Measurements from ENCODE around the gene NODAL. TPM values are rescaled to one million over a fixed set of nuclear protein-coding genes. Genes with fewer than 3 reads are reported as not detected.

NODAL gene
- total RNA-seq, 2 experiments from 2014 or later: not detected

- no peaks in the 10 kb centered on the region for H3K27me3 ChIP-seq (ENCODE audit: control insufficient read depth in 1 of 2, insufficient read depth in 2 of 2, low read length in 2 of 2)
- Mint-ChIP-seq H3K27me3 (no peaks in the 10 kb centered on the region), H3K9me3 (no peaks in the 10 kb centered on the region), H3K36me3 (ENCODE audit: low read depth) (peaks cover 42% of the 10 kb centered on the region), H3K27ac (peak overlapping the region; percentile 86), H3K4me1 (ENCODE audit: low read depth) (peaks cover 55% of the 10 kb centered on the region), H3K4me3 (peak overlapping the region; percentile 96)
- H3K36me3 ChIP-seq (ENCODE audit: insufficient read depth, low read length): peaks cover 2% of the 10 kb centered on the region
- DNase-seq (no peak), ATAC-seq (ENCODE audit: poor library complexity) (no peak)
- H3K27ac ChIP-seq (ENCODE audit: low read depth in 1 of 2, low read length in 2 of 2): peak overlapping the region; percentile 52 to 74
- CTCF ChIA-PET: interaction anchor here (1.0 to 2.3 kb wide), 8 partner anchors 9 to 258 kb away, joined by 4 to 10 read pairs (median 6); partner anchors contain the start of genes SAR1A and TYSND1
- intact Hi-C loops (cut with DNase I, micrococcal nuclease): loop anchor here in 1 of 2 experiments (2.0 to 5.0 kb wide), 5 partner anchors 74 to 1087 kb away; partner anchors contain the start of genes PALD1, SAR1A and TYSND1
- peak overlapping the region; percentile 87 for H3K4me3 ChIP-seq (ENCODE audit: low read length)
- no peaks in the 10 kb centered on the region for H3K9me3 ChIP-seq (ENCODE audit: control insufficient read depth in 1 of 2, insufficient read depth in 1 of 2, low read length in 2 of 2)
- H3K4me1 ChIP-seq (ENCODE audit: insufficient read depth, low read length): peaks cover 35% of the 10 kb centered on the region
- POLR2A ChIA-PET: interaction anchor here (1.1 to 3.4 kb wide), 21 partner anchors 9 to 312 kb away, joined by 3 to 30 read pairs (median 5); partner anchors contain the start of genes PPA1, SAR1A and TYSND1
- TF ChIP-seq, protein P1, sequence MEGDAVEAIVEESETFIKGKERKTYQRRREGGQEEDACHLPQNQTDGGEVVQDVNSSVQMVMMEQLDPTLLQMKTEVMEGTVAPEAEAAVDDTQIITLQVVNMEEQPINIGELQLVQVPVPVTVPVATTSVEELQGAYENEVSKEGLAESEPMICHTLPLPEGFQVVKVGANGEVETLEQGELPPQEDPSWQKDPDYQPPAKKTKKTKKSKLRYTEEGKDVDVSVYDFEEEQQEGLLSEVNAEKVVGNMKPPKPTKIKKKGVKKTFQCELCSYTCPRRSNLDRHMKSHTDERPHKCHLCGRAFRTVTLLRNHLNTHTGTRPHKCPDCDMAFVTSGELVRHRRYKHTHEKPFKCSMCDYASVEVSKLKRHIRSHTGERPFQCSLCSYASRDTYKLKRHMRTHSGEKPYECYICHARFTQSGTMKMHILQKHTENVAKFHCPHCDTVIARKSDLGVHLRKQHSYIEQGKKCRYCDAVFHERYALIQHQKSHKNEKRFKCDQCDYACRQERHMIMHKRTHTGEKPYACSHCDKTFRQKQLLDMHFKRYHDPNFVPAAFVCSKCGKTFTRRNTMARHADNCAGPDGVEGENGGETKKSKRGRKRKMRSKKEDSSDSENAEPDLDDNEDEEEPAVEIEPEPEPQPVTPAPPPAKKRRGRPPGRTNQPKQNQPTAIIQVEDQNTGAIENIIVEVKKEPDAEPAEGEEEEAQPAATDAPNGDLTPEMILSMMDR (IDR thresholded peaks at IDR 0.05): no peak
Measured at GRCh38 chr10:70404787-70405036, 36.8 kb downstream of the NODAL start.

GRCh38 chr10:70404036-70404786 is 37.3 kb downstream of the NODAL start, which contains the start of gene EIF4EBP2:
Gene EIF4EBP2 (plus strand): TSS chr10:70404145. CDS start chr10:70404402, 257 bp downstream.
- no peaks in the 10 kb centered on the region for H3K27me3 ChIP-seq (ENCODE audit: control insufficient read depth in 1 of 2, insufficient read depth in 2 of 2, low read length in 2 of 2)
- peaks cover 35% of the 10 kb centered on the region for H3K4me1 ChIP-seq (ENCODE audit: insufficient read depth, low read length)
- Mint-ChIP-seq H3K27me3 (no peaks in the 10 kb centered on the region), H3K9me3 (no peaks in the 10 kb centered on the region), H3K27ac (peak within 1 kb of the TSS; percentile 86), H3K36me3 (ENCODE audit: low read depth) (peaks cover 37% of the 10 kb centered on the region), H3K4me1 (ENCODE audit: low read depth) (peaks cover 50% of the 10 kb centered on the region), H3K4me3 (peak within 1 kb of the TSS; percentile 96)
- DNase-seq (peak; percentile 94 to 100 (median 98)), ATAC-seq (ENCODE audit: poor library complexity) (peak; percentile 93)
- H3K9me3 ChIP-seq (ENCODE audit: control insufficient read depth in 1 of 2, insufficient read depth in 1 of 2, low read length in 2 of 2): no peaks in the 10 kb centered on the region
- peak within 1 kb of the TSS; percentile 87 for H3K4me3 ChIP-seq (ENCODE audit: low read length)
- intact Hi-C loops (cut with DNase I, micrococcal nuclease): loop anchor here in 1 of 2 experiments (2.0 to 5.0 kb wide), 5 partner anchors 75 to 1087 kb away; partner anchors contain the start of genes PALD1, SAR1A and TYSND1
- TF ChIP-seq, protein P1 (IDR thresholded peaks at IDR 0.05): no peak
- H3K27ac ChIP-seq (ENCODE audit: low read depth in 1 of 2, low read length in 2 of 2): peak within 1 kb of the TSS; percentile 60 to 74
- ChIA-PET POLR2A (interaction anchor here (0.6 to 3.4 kb wide), 27 partner anchors 9 to 1446 kb away, joined by 3 to 30 read pairs (median 5); partner anchors contain the start of genes PPA1, SAR1A and TYSND1), CTCF (interaction anchor here (1.0 to 2.3 kb wide), 9 partner anchors 9 to 257 kb away, joined by 4 to 10 read pairs (median 6); partner anchors contain the start of genes SAR1A and TYSND1)
- H3K36me3 ChIP-seq (ENCODE audit: insufficient read depth, low read length): peaks cover 2% of the 10 kb centered on the region

GRCh38 chr10:70403483-70404035 is 37.9 kb downstream of the NODAL start:
- peaks cover 44% of the 10 kb centered on the region for H3K4me1 Mint-ChIP-seq (ENCODE audit: low read depth)
- Histone ChIP-seq H3K4me3 (ENCODE audit: low read length) (peak overlapping the region; percentile 87), H3K4me1 (ENCODE audit: insufficient read depth, low read length) (peaks cover 34% of the 10 kb centered on the region), H3K27ac (ENCODE audit: low read depth in 1 of 2, low read length in 2 of 2) (peak overlapping the region; percentile 60 to 74), H3K9me3 (ENCODE audit: control insufficient read depth in 1 of 2, insufficient read depth in 1 of 2, low read length in 2 of 2) (no peaks in the 10 kb centered on the region), H3K27me3 (ENCODE audit: control insufficient read depth in 1 of 2, insufficient read depth in 2 of 2, low read length in 2 of 2) (no peaks in the 10 kb centered on the region), H3K36me3 (ENCODE audit: insufficient read depth, low read length) (peaks cover 2% of the 10 kb centered on the region)
- H3K4me3 Mint-ChIP-seq: peak overlapping the region; percentile 96
- ChIA-PET POLR2A (interaction anchor here (0.7 to 3.4 kb wide), 21 partner anchors 9 to 1447 kb away, joined by 3 to 30 read pairs (median 6); partner anchors contain the start of genes PPA1, SAR1A and TYSND1), CTCF (interaction anchor here (1.2 to 2.3 kb wide), 7 partner anchors 10 to 257 kb away, joined by 6 to 10 read pairs (median 6); partner anchors contain the start of genes SAR1A and TYSND1)
- TF ChIP-seq, protein P1 (IDR thresholded peaks at IDR 0.05): no peak
- intact Hi-C loops (cut with DNase I, micrococcal nuclease): loop anchor here in 1 of 2 experiments (2.0 to 5.0 kb wide), 5 partner anchors 75 to 1086 kb away; partner anchors contain the start of genes PALD1, SAR1A and TYSND1
- peak; percentile 3 for ATAC-seq (ENCODE audit: poor library complexity)
- no peak for DNase-seq
- H3K27ac Mint-ChIP-seq: peak overlapping the region; percentile 86
- no peaks in the 10 kb centered on the region for H3K27me3 Mint-ChIP-seq
- peaks cover 30% of the 10 kb centered on the region for H3K36me3 Mint-ChIP-seq (ENCODE audit: low read depth)
- no peaks in the 10 kb centered on the region for H3K9me3 Mint-ChIP-seq
